Measurements from ENCODE around the gene PAQR7.
A peak's percentile ranks its signal among the peaks of the same experiment; 100 is the strongest.

PAQR7 gene

GRCh38 chr1:25871704-25872494, 3.6 kb downstream of the PAQR7 start:
- DNase-seq, result no peak

GRCh38 chr1:25871086-25871703, 4.3 kb downstream of the PAQR7 start:
- no peak for DNase-seq

- no peak for DNase-seq
These were observed 4.9 kb downstream of the PAQR7 start for GRCh38 chr1:25870614-25871013.

- no peak for DNase-seq
These were observed 5.5 kb downstream of the PAQR7 start for GRCh38 chr1:25869909-25870606.

GRCh38 chr1:25867210-25867991, 8.1 kb downstream of the PAQR7 start:
- no peak for DNase-seq

- no peak for DNase-seq
These were observed 9.2 kb downstream of the PAQR7 start for GRCh38 chr1:25866288-25866687.

- DNase-seq, result no peak
These were observed 11.1 kb downstream of the PAQR7 start for GRCh38 chr1:25864434-25864833.

- DNase-seq, result no peak
These were observed 11.8 kb downstream of the PAQR7 start for GRCh38 chr1:25863486-25864262.

- DNase-seq, result no peak
These were observed 12.6 kb downstream of the PAQR7 start for GRCh38 chr1:25862785-25863485.

- DNase-seq, result no peak
These were observed 13.9 kb downstream of the PAQR7 start for GRCh38 chr1:25861316-25862286.

- peak; percentile 91 to 97 for DNase-seq
These were observed 16.4 kb downstream of the PAQR7 start, which contains the start of gene AUNIP for GRCh38 chr1:25858906-25859789. TSS of gene AUNIP (minus strand) at chr1:25859457. CDS start at chr1:25859357, 100 bp downstream.

- no peak for DNase-seq
These were observed 17.0 kb downstream of the PAQR7 start for GRCh38 chr1:25858494-25858893.

- no peak for DNase-seq
These were observed 18.7 kb downstream of the PAQR7 start for GRCh38 chr1:25856856-25857255.

GRCh38 chr1:25854554-25854953, 21.0 kb downstream of the PAQR7 start:
- no peak for DNase-seq

GRCh38 chr1:25848531-25848930, 27.0 kb downstream of the PAQR7 start:
- DNase-seq, result no peak

- no peak for DNase-seq
These were observed 27.6 kb downstream of the PAQR7 start for GRCh38 chr1:25847929-25848328.

- no peak for DNase-seq
These were observed 29.8 kb downstream of the PAQR7 start for GRCh38 chr1:25845664-25846063.

- no peak for DNase-seq
These were observed 30.8 kb downstream of the PAQR7 start for GRCh38 chr1:25844536-25845337.

All from stimulated activated CD4-positive, alpha-beta T cell treated with anti-CD3 and anti-CD28 coated beads, Interleukin-2, amount 100 ng/mL, for 48 hours (primary cell).